Lung (tissue), 12 donors: Measurements from ENCODE around the gene ADGRG4. TPM values are rescaled to one million over a fixed set of nuclear protein-coding genes. Genes with fewer than 3 reads are reported as not detected.

Experiments
- ATAC-seq: fragments of 200-7000 bp; cut with Tn5 transposase; one replicate; pipeline ENCODE4 v1.9.1; 2020; ENCODE audit warnings: moderate number of reproducible peaks; ENCODE audit not compliant: insufficient read depth, low FRiP score
- DNase-seq, 3 donors: peaks; one replicate each; pipeline ENCODE4 v3.0.0-alpha.2; 2013 to 2017
- H3K27ac ChIP-seq, 2 donors: one replicate each; pipeline ENCODE4 v1.5.1; 2013; ENCODE audit warnings: mild to moderate bottlenecking in 2 of 2, moderate library complexity in 2 of 2, control low read depth in 1 of 2, inconsistent platforms in 1 of 2, low read depth in 1 of 2, low read length in 1 of 2
- H3K27me3 ChIP-seq, 3 donors: one replicate each; pipeline ENCODE4 v1.5.1; 2013; ENCODE audit warnings: low read length in 2 of 3; ENCODE audit not compliant: control insufficient read depth in 3 of 3, insufficient read depth in 3 of 3
- H3K36me3 ChIP-seq, 4 donors: one replicate each; pipeline ENCODE4 v1.5.1; 2013; ENCODE audit warnings: low read length in 4 of 4, mild to moderate bottlenecking in 1 of 4, moderate library complexity in 1 of 4; ENCODE audit not compliant: control insufficient read depth in 4 of 4, insufficient read depth in 4 of 4
- H3K4me1 ChIP-seq, 5 donors: one replicate each; pipeline ENCODE4 v1.5.1; 2013; ENCODE audit warnings: low read length in 5 of 5, mild to moderate bottlenecking in 2 of 5, moderate library complexity in 1 of 5; ENCODE audit not compliant: control insufficient read depth in 5 of 5, insufficient read depth in 5 of 5
- H3K4me3 ChIP-seq: one replicate; pipeline ENCODE4 v1.5.1; 2013; ENCODE audit warnings: mild to moderate bottlenecking, control low read depth, moderate library complexity
- H3K9ac ChIP-seq, 2 donors: one replicate each; pipeline ENCODE4 v1.5.1; 2013; ENCODE audit warnings: low read length in 2 of 2, control low read depth in 1 of 2; ENCODE audit not compliant: insufficient read depth in 1 of 2
- H3K9me3 ChIP-seq, 4 donors: one replicate each; pipeline ENCODE4 v1.5.1; 2013; ENCODE audit warnings: low read length in 3 of 4, mild to moderate bottlenecking in 1 of 4, moderate library complexity in 1 of 4; ENCODE audit not compliant: control insufficient read depth in 4 of 4, insufficient read depth in 3 of 4
- CTCF ChIP-seq: IDR thresholded peaks from 2 replicates; pipeline ENCODE4 v1.5.1; 2012; ENCODE audit warnings: mild to moderate bottlenecking; ENCODE audit errors: control extremely low read depth, extremely low read depth
- WGBS, 2 donors: extraction: QIAGEN DNeasy Blood & Tissue Kit; methylation state at CpG; one replicate each; pipeline ENCODE4 v1.1.7; 2013; 5-methylcytosine and 5-hydroxymethylcytosine counted together
- polyA plus RNA-seq, 2 donors: library from polyadenylated mRNA; stranded (reverse); fragments of 200-250 nt; gene quantifications; one replicate each; pipeline ENCODE4 v1.2.1, GENCODE V29; 2013
- total RNA-seq, 2 donors: library from RNA; depleted of rRNA in 1 of 2; stranded (reverse); fragments of >200 nt in 1 of 2; gene quantifications; one replicate each; pipeline ENCODE4 v1.2.1, GENCODE V29; 2014 to 2021
- donor health status: control.
- donor health status: control.
- donor health status: Bipolar disorder and iron deficiency.
- donor health status: healthy.
- donor health status: DM: yes; HTN: yes; CAD: no.

The ADGRG4 gene
- total and polyA plus RNA-seq, 4 donors = 0.03 to 0.06 TPM; not detected in 2

GRCh38 chrX:136347706-136348105 lies 46.9 kb downstream of the ADGRG4 start:
- H3K27me3 ChIP-seq = peaks cover 0 to 6% (median 0%) of the 10 kb centered on the region in 3 donors
- no peak overlapping the region for H3K9ac ChIP-seq
- ATAC-seq = no peak
- whole genome bisulfite sequencing, 2 donors = 60 to 75% methylated on average over 1 of the region's 1 CpG
- TF ChIP-seq CTCF = no peak
- H3K36me3 ChIP-seq = no peaks in the 10 kb centered on the region
- no peak for DNase-seq
- H3K4me3 ChIP-seq = no peak overlapping the region
- H3K4me1 ChIP-seq = no peaks in the 10 kb centered on the region
- H3K9me3 ChIP-seq = peaks cover 0 to 2% (median 0%) of the 10 kb centered on the region in 4 donors
- H3K27ac ChIP-seq = no peak overlapping the region

- TF ChIP-seq CTCF = no peak
- Histone ChIP-seq H3K27me3 (peaks cover 0 to 7% (median 6%) of the 10 kb centered on the region in 3 donors), H3K9ac (no peak overlapping the region), H3K36me3 (no peaks in the 10 kb centered on the region), H3K9me3 (no peaks in the 10 kb centered on the region), H3K4me3 (no peak overlapping the region), H3K27ac (no peak overlapping the region), H3K4me1 (no peaks in the 10 kb centered on the region)
- DNase-seq (no peak), ATAC-seq (no peak)
- WGBS, 2 donors = 66 to 87% methylated on average over 4 of the region's 4 CpGs
Measured at GRCh38 chrX:136353526-136354093, 52.8 kb downstream of the ADGRG4 start.

GRCh38 chrX:136354201-136354600 lies 53.4 kb downstream of the ADGRG4 start:
- H3K9me3 ChIP-seq = no peaks in the 10 kb centered on the region
- TF ChIP-seq CTCF = no peak
- 75 to 84% methylated on average over 4 of the region's 4 CpGs for WGBS, 2 donors

GRCh38 chrX:136369377-136369776 lies 68.6 kb downstream of the ADGRG4 start:
- ATAC-seq (no peak), DNase-seq (no peak)
- 67 to 88% methylated on average over 5 of the region's 5 CpGs for WGBS, 2 donors
- Histone ChIP-seq H3K4me1 (no peaks in the 10 kb centered on the region), H3K27ac (no peak overlapping the region), H3K27me3 (peaks cover 0 to 8% (median 6%) of the 10 kb centered on the region in 3 donors), H3K36me3 (no peaks in the 10 kb centered on the region), H3K9me3 (no peaks in the 10 kb centered on the region), H3K4me3 (no peak overlapping the region), H3K9ac (no peak overlapping the region)
- no peak for TF ChIP-seq CTCF

More at GRCh38 chrX:136354201-136354600, 53.4 kb downstream of the ADGRG4 start:
- Histone ChIP-seq H3K27me3 (peaks cover 0 to 10% (median 8%) of the 10 kb centered on the region in 3 donors), H3K4me1 (no peaks in the 10 kb centered on the region), H3K4me3 (no peak overlapping the region), H3K9ac (no peak overlapping the region), H3K27ac (no peak overlapping the region), H3K36me3 (no peaks in the 10 kb centered on the region)
- ATAC-seq (no peak), DNase-seq (no peak)
